Gastroesophageal sphincter (tissue), 4 donors: Measurements from ENCODE around the gene CLDN15. TPM values are rescaled to one million over a fixed set of nuclear protein-coding genes. Genes with fewer than 3 reads are reported as not detected.
"Not testable (repeated sequence)": the region's sequence is repeated elsewhere in the genome, so short reads cannot be mapped to it uniquely, and the experiment has no call there.

ENCODE experiments used
- ATAC-seq: fragments of 150-250 bp; one replicate; pipeline ENCODE4 v1.9.1; 2016; ENCODE audit warnings: mild to moderate bottlenecking, moderate library complexity
- H3K27ac ChIP-seq, 4 donors: fragments of 200-600 bp; sonication (generic) in 3 of 4; 1 replicate in 3 of 4; 2 replicates in 1 of 4; pipeline ENCODE4 v1.5.1; 2016 to 2019
- H3K27me3 ChIP-seq: fragments of 200-600 bp; sonication (generic); one replicate; pipeline ENCODE4 v1.5.1; 2019
- H3K36me3 ChIP-seq, 2 donors: fragments of 200-600 bp; sonication (generic); one replicate each; pipeline ENCODE4 v1.5.1; 2019; ENCODE audit warnings: control low read depth in 1 of 2
- H3K4me1 ChIP-seq, 3 donors: fragments of 200-600 bp; sonication (generic); 1 replicate in 2 of 3; 2 replicates in 1 of 3; pipeline ENCODE4 v1.5.1; 2016 to 2019; ENCODE audit warnings: control low read depth in 2 of 3
- H3K4me3 ChIP-seq, 2 donors: fragments of 200-600 bp; sonication (generic); one replicate each; pipeline ENCODE4 v1.5.1; 2019; ENCODE audit warnings: mild to moderate bottlenecking in 1 of 2, moderate library complexity in 1 of 2
- H3K9me3 ChIP-seq, 3 donors: fragments of 200-600 bp; sonication (generic); one replicate each; pipeline ENCODE4 v1.5.1; 2017 to 2019; ENCODE audit warnings: control low read depth in 2 of 3
- EP300 ChIP-seq: sonication (generic); formaldehyde crosslinking; IDR thresholded peaks from one replicate; pipeline ENCODE4 v1.6.1; 2017; ENCODE audit warnings: antibody characterized with exemption, mild to moderate bottlenecking
- POLR2A ChIP-seq, 2 donors: fragments of 450-650 bp; IDR thresholded peaks; one replicate each; pipeline ENCODE4 v1.6.1; 2017; ENCODE audit warnings: antibody characterized with exemption in 2 of 2, mild to moderate bottlenecking in 2 of 2, moderate library complexity in 1 of 2
- POLR2AphosphoS5 ChIP-seq: sonication (generic); formaldehyde crosslinking; IDR thresholded peaks from one replicate; pipeline ENCODE4 v1.6.1; 2017; ENCODE audit warnings: antibody characterized with exemption
- WGBS, 2 donors: methylation state at CpG; one replicate each; pipeline ENCODE4 v1.1.5; 2018; ENCODE audit warnings: low coverage in 1 of 2; 5-methylcytosine and 5-hydroxymethylcytosine counted together
- total RNA-seq, 4 donors: library from RNA; depleted of rRNA; stranded (reverse); fragments of >200 nt; gene quantifications; one replicate each; pipeline ENCODE4 v1.1.0, GENCODE V29; 2016
- TF ChIP-seq, protein P1 (sequence below), 4 experiments: fragments of 200-600 bp in 2 of 4; fragments of 450-650 bp in 2 of 4; sonication (generic) in 1 of 4; IDR thresholded peaks; one replicate each; pipeline ENCODE4 v1.5.1; 2017 to 2019; ENCODE audit warnings: antibody characterized with exemption in 4 of 4, mild to moderate bottlenecking in 2 of 4, moderate library complexity in 2 of 4

CLDN15 gene, protein sequence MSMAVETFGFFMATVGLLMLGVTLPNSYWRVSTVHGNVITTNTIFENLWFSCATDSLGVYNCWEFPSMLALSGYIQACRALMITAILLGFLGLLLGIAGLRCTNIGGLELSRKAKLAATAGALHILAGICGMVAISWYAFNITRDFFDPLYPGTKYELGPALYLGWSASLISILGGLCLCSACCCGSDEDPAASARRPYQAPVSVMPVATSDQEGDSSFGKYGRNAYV
- 1 to 10 TPM; 4.4 to 6.8 (median 5.0) TPM for total RNA-seq

DNA sequence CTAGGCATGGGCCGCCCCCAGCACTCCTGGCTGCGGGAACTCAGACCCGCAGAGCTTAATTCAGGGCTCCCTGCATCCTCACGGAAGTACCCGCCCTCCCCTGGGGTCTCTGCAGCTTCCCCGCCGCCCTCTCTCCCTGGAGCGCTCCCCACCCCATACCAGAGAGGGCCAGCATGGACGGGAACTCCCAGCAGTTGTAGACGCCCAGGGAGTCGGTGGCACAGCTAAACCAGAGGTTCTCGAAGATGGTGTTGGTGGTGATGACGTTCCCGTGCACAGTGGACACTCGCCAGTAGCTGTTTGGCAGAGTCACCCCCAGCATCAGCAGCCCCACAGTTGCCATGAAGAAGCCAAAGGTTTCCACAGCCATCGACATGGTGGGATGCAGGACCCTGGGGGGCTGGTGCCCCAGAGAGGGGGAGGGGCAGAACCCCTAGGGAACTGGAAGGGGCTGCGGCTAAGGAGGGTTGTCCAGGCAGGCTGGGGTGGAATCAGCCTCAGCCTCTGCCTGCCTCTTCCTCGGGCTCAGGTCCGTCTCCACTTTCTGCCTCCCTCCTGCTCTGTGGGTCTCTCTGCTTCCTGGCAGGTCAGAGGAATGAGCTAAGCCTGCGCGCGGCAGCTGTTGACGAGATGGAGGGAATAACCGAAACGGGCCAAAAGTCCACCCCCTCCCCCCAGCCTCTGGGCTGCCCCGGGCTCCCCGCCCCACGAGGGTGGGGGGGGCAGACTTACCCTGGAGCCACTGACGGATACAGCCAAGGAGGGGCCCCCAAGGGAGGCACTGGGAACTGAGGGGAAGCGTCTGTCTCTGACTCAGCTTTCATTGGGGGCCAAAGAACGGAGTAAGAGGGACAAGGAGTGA lies at the start of gene CLDN15:
Gene CLDN15 (minus strand): TSS at position 597 of the 862 bp plus-strand sequence. CDS start 221 bp downstream, at position 376.
- TF ChIP-seq POLR2AphosphoS5 (peak; percentile 49), EP300 (no peak)

GRCh38 chr7:101287032-101287431 lies 49.4 kb upstream of the CLDN15 start:
- H3K27me3 ChIP-seq: peaks cover 36% of the 10 kb centered on the region
- H3K36me3 ChIP-seq: no peaks in the 10 kb centered on the region
- H3K4me1 ChIP-seq: peaks cover 0 to 11% (median 3%) of the 10 kb centered on the region in 3 donors
- 60% methylated on average over 1 of the region's 6 CpGs; no CpG with 5 or more reads in 1 of the 2 donors for WGBS, 2 donors
- H3K27ac ChIP-seq: no peak overlapping the region
- no peak for ATAC-seq
- H3K4me3 ChIP-seq: no peak overlapping the region
- H3K9me3 ChIP-seq: no peaks in the 10 kb centered on the region
- TF ChIP-seq EP300 (no peak), POLR2A (IDR thresholded peaks at IDR 0.05) (no peak), POLR2AphosphoS5 (no peak)
- TF ChIP-seq, protein P1, sequence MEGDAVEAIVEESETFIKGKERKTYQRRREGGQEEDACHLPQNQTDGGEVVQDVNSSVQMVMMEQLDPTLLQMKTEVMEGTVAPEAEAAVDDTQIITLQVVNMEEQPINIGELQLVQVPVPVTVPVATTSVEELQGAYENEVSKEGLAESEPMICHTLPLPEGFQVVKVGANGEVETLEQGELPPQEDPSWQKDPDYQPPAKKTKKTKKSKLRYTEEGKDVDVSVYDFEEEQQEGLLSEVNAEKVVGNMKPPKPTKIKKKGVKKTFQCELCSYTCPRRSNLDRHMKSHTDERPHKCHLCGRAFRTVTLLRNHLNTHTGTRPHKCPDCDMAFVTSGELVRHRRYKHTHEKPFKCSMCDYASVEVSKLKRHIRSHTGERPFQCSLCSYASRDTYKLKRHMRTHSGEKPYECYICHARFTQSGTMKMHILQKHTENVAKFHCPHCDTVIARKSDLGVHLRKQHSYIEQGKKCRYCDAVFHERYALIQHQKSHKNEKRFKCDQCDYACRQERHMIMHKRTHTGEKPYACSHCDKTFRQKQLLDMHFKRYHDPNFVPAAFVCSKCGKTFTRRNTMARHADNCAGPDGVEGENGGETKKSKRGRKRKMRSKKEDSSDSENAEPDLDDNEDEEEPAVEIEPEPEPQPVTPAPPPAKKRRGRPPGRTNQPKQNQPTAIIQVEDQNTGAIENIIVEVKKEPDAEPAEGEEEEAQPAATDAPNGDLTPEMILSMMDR (IDR thresholded peaks at IDR 0.05): no peak

More for the DNA sequence above, at the start of gene CLDN15:
- no peaks in the 10 kb centered on the region for H3K9me3 ChIP-seq
- ATAC-seq: peak; percentile 79
- H3K27ac ChIP-seq: peak within 1 kb of the TSS; percentile 10 to 84 (median 80)
- peaks cover 3% of the 10 kb centered on the region for H3K27me3 ChIP-seq
- 14 to 65% methylated on average over 2 of the region's 31 CpGs for WGBS, 2 donors
- H3K4me3 ChIP-seq: peak within 1 kb of the TSS in 1 of 2 donors; percentile 40
- peaks cover 0 to 61% of the 10 kb centered on the region in 2 donors for H3K36me3 ChIP-seq
- H3K4me1 ChIP-seq: peaks cover 0 to 70% (median 17%) of the 10 kb centered on the region in 3 donors

DNA sequence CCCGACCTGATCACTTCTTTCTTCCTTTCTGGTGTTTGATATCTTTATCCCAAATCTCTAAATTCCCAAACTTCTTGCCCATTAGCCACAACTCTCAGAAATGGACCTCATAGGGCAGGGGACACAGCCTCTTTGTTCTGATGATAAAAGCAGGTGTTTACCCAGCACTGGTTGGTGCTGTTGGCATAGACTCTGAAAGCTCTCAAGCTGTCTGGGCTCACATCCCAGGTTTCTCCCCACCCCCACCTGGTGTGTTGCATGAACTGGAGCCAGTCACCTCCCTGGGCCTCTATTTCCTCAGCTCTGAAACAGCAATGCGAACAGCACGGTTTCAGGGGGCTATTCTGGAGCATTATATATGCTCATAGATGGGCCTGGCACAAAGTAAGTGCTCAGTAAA lies 48.3 kb upstream of the CLDN15 start:
- not testable (repeated sequence) for ATAC-seq, H3K9me3 ChIP-seq, H3K4me3 ChIP-seq, H3K27ac ChIP-seq, H3K36me3 ChIP-seq
- 81 to 92% methylated on average over 2 to 3 of the region's 3 CpGs for WGBS, 2 donors
- H3K4me1 ChIP-seq: peaks cover 0 to 11% (median 3%) of the 10 kb centered on the region in 3 donors
- H3K27me3 ChIP-seq: peaks cover 25% of the 10 kb centered on the region

DNA sequence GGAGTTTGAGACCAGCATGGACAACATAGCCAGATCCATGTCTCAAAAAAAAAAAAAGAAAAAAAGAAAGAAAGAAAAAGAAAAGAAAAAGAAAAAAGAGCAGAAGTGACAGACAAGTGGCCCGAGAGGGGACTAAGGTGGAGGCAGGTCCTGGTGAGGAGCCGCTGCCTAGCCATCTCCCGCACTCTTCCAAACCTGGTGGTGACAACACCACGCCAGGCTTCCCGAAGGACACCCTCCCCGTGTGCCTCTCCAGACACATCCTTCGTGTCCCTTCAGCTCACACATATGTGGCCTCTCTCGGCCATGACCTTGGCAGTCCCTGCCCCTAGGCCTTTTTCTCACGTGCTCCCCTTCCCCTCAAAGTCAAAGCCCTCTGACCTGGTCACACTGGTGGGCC lies 47.6 kb upstream of the CLDN15 start:
- Histone ChIP-seq H3K27ac (no peak overlapping the region), H3K4me1 (peaks cover 0 to 5% (median 3%) of the 10 kb centered on the region in 3 donors), H3K36me3 (no peaks in the 10 kb centered on the region), H3K27me3 (peaks cover 23% of the 10 kb centered on the region), H3K4me3 (no peak overlapping the region), H3K9me3 (no peaks in the 10 kb centered on the region)
- TF ChIP-seq POLR2AphosphoS5 (no peak), POLR2A (IDR thresholded peaks at IDR 0.05) (no peak), EP300 (no peak)
- TF ChIP-seq, protein P1 (IDR thresholded peaks at IDR 0.05): no peak
- WGBS, 2 donors: 73 to 81% methylated on average over 8 to 9 of the region's 9 CpGs
- ATAC-seq: no peak

DNA sequence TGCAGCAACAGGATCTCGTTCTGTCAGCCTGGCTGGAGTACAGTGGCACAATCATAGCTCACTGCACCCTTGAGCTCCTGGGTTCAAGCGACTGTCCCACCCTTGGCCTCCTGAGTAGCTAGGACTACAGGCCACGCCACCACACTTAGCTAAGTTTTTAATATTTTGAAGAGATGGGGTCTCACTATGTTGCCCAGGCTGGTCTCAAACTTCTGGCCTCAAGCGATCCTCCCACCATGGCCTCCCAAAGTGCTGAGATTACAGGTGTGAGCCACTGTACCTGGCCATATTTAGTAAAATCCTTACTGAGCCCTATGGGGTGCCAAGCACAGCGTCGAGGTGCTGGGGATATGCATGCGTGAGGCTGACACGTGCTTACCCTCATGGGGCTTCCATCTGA lies 43.3 kb upstream of the CLDN15 start:
- 93% methylated on average over 5 of the region's 8 CpGs; no CpG with 5 or more reads in 1 of the 2 donors for WGBS, 2 donors
- H3K4me3 ChIP-seq, ATAC-seq, H3K27ac ChIP-seq, H3K36me3 ChIP-seq, H3K9me3 ChIP-seq, H3K4me1 ChIP-seq: not testable (repeated sequence)
- peaks cover 44% of the 10 kb centered on the region for H3K27me3 ChIP-seq

DNA sequence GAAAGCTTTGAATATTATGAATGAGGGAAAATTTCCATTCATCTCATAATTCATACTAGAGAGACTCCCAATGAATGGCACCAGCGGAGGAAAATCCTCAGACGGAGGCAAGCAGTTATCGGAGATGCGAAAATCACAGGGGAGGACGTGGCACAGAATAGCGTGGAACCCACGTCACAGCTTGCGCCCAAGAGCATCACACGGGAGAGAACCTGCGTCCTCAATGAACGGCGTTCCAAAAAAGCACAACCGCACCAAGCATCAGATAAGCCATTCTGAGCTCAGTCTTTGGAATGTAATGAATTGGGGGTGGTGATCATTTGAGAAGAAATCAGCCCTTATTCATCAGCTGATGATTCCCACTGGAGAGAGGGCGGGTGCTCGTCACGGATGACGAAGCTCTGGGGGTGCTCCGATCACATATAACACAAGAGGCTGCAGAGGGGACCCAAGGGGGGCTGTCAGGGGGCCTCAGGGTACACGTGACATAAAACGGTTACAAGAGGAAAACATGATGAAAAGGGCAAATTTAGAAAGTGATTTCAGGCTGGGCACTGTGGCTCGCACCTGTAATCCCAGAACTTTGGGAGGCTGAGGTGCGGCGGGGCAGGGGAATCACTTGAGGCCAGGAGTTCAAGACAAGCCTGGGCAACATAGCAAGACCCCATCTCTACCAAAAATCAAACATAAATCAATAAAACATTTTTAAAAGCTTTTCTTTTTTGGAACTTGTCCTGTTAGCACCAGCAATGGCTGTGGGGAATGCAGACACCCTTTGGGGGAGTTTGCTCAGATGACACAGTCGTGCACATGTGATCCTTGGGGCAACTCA lies 41.1 kb upstream of the CLDN15 start:
- no peak for ATAC-seq
- Histone ChIP-seq H3K36me3 (no peaks in the 10 kb centered on the region), H3K4me1 (peaks cover 0 to 5% (median 3%) of the 10 kb centered on the region in 3 donors), H3K27me3 (peaks cover 55% of the 10 kb centered on the region), H3K4me3 (no peak overlapping the region), H3K9me3 (no peaks in the 10 kb centered on the region), H3K27ac (no peak overlapping the region)
- WGBS, 2 donors: 71 to 75% methylated on average over 12 to 17 of the region's 24 CpGs
- TF ChIP-seq, protein P1 (IDR thresholded peaks at IDR 0.05): no peak
- TF ChIP-seq POLR2A (IDR thresholded peaks at IDR 0.05) (no peak), POLR2AphosphoS5 (no peak), EP300 (no peak)
